ENCODE results near the gene CHST8. TPM values are rescaled to one million over a fixed set of nuclear protein-coding genes. Genes with fewer than 3 reads are reported as not detected.
"Not testable (repeated sequence)": the region's sequence is repeated elsewhere in the genome, so short reads cannot be mapped to it uniquely, and the experiment has no call there.

Gene CHST8
- polyA plus RNA-seq, 4 donors, result 0.07 to 0.20 (median 0.16) TPM

DNA sequence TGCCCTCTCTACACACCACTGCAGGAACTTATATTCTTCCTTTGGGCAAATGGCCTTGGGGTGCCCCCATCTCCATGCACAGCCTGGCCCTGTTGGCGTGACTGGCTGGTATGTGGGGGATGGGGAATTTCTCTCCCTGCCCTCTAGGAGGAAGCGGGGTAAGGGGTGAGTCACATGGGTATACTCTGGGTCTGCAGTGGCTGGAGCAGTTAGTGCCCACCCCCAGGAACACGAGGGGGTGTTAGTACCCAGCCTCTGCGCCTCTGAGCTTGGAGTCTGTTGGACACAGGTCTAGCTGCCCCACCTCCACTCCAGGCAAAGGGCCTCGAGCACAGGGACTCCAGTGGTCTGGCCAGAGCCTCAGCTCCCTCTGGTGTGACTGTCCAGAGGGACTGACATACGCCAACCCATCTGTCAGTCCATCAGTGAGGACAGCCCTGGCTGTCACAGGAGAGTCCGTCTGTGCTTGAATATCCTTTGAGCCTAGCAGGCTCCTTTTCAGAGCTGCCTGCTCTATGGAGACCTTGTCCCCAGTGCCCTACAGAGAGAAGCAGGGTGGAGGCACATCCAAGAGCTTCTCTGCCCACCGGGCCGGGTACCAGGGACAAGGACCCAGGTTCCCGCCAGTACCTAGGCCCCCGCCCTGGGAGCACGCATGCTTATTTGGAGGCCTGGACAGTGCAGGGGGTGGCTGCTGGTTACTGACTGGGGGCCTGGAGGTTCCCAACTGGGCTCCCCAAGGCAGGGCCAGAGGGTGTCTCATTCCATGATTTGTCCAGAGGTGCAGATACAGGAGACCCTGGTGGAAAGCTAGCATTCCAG, 66.6 kb downstream of the CHST8 start:
- DNase-seq (ENCODE audit: low read depth in 4 of 4, low spot score in 3 of 4), result no peak

DNA sequence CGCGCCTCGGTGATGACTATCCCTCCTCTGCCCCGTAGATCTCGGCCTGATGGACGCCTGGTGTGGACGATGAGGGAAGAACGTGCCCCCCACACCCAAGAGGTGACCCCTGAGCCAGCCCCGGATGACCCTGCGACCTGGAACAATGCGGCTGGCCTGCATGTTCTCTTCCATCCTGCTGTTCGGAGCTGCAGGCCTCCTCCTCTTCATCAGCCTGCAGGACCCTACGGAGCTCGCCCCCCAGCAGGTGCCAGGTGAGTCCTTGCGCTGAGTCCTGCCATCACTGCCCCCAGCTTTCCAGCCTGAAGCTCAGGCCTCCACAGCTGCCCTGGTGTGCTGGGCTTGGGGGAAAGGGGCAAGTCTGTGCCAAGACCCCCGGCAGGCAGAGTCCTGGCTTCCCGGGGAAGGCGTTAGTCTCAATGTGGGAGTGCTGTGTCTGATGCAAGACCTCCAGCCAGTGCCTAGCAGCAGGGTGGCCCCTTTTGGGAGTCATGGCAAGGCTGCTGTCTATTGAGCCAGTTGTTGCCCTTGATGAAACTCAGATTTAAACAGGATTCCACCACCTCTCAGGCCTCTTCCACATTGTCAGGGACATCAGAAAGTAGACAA, 67.5 kb downstream of the CHST8 start:
- DNase-seq (ENCODE audit: low read depth in 4 of 4, low spot score in 3 of 4), result no peak

DNA sequence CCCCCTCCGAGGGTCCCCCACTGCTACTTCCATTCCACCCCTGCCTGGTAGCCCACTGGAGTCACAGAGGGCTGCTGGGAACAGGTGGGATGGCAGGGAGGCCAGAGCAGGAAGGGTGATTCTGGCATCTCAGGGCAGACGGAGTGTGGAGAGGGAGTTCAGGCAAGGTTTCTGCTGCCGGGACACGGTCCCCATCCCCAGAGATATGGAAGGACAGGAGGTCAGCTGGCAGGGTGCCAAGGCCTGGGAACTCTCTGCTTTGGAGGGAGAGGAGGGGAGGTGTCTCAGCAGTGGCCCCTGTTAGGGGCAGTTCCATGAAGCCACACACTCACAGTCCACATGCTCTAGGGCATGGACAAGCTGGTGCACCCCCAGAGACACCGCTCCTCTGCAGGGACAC, 68.1 kb downstream of the CHST8 start:
- no peak for DNase-seq (ENCODE audit: low read depth in 4 of 4, low spot score in 3 of 4)

DNA sequence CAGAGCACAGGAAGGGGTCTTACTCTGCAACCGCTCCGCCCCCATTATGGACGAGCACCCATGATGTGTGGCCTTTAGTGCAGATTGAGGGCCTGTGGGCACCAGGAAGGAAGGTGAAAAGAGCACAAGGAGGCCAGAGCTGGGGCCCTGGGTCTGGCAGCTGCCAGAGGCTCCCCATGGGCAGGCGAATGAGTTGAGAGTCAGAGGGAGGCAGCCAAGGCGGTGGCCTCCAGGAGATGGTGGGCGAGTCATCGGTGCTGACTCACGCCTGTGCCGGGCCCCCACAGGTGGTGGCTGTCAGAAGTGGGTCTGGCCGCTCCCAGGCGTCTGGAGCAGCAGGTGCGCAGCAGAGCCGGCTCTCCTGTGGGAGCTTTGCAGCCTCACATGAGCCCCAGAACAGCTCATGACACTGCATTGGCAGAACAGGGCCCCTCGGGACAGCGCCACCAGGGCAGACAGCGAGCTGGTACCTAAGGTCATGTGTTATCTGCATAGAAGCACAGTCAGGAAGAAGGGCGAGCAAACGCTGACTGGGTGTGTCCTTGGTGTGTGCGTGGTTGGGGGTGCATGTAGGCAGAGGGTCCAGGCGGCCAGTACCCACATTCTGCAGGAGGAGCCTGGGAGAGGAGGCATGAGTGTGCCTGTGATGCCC, 68.8 kb downstream of the CHST8 start:
- DNase-seq (ENCODE audit: low read depth in 4 of 4, low spot score in 3 of 4), result no peak

DNA sequence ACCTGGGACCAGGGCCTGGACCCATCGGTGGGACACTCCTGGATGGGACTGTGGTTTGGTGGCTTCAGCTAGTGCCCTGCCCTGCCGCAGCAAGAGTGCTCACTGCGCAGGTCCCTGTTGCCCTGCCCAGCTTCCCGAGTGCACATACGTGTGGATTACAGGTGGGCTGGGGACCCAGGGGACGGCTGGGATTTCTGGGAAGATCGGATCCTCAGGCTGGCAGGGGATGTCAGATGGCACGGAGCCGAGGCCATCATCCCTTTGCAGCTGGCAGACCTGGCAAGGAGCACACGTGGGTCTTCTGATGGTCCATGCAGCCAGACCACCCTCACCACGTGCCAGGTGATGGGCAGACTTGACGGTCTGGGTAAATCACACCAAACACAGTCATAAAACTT, 69.3 kb downstream of the CHST8 start:
- no peak for DNase-seq (ENCODE audit: low read depth in 4 of 4, low spot score in 3 of 4)

DNA sequence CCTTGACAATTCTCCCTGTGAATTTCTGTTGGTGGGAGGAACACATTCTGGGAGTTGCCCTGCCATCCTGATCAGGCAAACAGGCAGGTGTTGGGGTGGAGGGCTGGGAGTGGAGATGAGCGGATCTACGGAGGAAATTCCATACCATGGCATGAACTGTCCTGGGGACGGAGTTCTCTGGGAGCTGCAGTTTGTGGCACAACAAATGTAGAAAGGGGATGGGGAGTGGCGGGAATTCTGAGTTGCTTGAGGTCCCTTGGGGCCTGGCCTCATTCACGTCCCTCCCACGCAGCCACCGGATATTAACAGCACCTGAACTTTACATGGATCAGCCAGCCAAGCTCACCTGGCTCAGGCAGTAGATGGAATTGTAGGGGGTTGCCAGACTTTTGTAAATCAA, 70.0 kb downstream of the CHST8 start:
- no peak for DNase-seq (ENCODE audit: low read depth in 4 of 4, low spot score in 3 of 4)

DNA sequence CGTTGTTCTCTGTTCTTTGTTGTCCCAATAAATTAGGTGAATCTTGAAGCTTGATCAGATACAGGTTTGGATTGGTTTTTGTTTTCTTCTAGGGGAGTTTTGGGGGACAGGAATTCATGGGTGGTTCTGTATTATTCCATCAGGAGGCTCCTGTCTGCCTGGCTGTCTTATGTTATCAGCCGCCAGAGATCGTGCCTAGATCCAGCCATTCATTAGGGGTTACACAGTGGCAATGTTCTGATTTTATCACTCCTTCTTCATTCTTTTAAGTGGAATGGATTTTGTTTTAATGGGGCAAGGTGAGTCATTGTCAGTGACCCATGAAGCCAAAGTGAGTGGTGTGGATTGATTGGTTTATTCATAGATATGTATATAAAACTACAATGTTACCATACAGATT, 71.9 kb downstream of the CHST8 start:
- no peak for DNase-seq (ENCODE audit: low read depth in 4 of 4, low spot score in 3 of 4)

DNA sequence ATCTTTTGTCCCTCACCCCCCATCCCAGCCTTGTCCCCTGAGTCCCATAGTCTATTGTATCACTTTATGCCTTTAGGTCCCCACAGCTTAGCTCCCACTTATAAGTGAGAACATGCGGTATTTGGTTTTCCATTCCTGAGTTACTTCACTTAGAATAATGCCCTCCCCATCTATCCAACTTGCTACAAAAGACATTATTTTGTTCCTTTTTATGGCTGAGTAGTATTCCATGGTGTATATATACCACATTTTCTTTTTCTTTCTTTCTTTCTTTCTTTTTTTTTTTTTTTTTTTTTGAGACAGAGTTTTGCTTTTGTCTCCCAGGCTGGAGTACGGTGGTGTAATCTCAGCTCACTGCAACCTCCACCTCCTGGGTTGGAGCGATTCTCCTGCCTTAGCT, 73.8 kb downstream of the CHST8 start:
- DNase-seq (ENCODE audit: low read depth in 4 of 4, low spot score in 3 of 4), result not testable (repeated sequence)

DNA sequence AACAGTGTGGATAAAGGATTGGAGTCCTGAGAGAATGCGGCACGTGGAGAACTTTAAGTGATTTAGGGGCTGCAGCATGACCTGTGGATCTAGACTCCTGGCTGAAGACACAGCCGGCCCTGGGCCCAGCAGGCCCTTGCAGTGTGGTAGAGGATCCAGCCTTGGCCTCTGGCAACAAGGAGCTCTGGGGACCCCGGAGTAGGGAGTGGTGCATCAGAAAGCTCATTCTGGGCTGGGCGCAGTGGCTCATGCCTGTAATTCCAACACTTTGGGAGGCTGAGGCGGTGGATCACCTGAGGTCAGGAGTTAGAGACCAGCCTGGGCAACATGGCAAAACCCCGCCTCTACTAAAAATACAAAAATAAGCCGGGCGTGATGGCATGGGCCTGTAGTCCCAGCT, 76.0 kb downstream of the CHST8 start:
- no peak for DNase-seq (ENCODE audit: low read depth in 4 of 4, low spot score in 3 of 4)

DNA sequence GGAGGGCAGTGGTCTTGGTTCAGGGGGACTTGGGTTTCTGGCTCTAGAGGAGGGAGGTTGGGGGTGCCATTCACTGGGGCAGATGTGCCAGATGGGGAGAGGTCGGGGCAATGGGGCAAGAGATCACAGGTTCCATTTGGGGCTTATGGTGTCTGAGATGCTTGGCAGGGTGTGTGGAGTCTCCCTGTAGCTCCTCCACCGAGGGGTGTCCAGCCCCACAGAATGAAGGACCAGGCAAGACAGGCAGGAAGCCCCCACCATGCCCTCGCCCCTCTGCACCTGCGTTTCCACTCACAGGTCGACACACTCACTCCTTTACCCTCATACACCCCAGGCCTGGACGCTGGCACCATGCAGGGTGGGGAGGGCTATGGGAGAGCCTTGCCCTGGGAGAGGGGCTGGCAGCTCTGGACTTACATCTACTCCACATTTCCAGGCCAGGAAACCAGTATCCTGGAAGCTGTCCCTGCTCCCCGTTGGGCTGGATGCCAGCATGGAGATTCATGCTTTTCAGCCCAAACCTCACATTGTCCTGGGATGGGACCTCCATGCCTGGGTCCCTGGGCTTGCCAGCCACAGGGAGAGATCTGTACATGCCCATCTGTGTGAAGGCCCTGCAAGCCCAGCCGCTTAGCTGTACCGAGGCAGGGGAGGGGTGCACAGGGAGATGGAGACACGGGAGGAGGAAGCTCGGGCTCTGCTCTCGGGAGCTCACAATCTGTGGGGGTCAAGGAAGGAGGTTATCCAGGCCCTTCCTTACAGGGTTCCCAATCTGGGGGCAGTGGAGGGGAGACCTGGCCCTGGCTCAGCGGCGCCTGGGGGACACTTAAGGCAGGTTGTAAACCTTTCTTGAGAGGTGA, 77.1 kb downstream of the CHST8 start:
- no peak for DNase-seq (ENCODE audit: low read depth in 4 of 4, low spot score in 3 of 4)

DNA sequence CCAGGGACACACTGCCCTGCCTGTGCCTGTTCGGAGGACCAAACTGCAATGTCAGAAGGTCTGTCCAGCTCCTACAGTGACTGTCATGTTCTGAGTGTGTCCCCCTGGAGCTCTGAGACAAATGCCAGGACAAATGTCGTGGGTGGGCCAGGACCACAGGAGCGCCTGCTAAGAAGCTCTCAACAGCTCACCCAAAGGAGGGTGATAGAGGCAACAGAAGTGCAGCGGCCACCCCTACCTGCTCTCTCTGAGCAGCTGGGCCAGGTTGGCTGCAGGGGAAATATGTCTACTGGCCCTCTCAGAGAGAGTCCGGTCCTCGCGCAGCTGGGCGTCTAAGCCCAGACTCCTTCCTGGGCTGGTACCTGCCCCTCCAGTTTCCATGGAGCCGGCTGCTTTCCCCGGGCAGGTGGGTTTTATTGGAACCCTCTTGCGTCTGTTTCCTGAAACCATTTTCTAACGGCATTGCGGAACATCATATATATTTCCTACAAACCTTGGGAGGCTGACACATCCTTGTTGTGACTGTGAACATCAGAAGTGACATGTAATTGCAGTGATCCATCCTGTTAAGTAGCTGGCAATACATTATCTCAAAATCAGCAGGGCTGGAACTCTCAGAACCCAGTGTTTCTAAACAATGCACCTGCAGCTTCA, 78.1 kb downstream of the CHST8 start:
- DNase-seq (ENCODE audit: low read depth in 4 of 4, low spot score in 3 of 4), result no peak

DNA sequence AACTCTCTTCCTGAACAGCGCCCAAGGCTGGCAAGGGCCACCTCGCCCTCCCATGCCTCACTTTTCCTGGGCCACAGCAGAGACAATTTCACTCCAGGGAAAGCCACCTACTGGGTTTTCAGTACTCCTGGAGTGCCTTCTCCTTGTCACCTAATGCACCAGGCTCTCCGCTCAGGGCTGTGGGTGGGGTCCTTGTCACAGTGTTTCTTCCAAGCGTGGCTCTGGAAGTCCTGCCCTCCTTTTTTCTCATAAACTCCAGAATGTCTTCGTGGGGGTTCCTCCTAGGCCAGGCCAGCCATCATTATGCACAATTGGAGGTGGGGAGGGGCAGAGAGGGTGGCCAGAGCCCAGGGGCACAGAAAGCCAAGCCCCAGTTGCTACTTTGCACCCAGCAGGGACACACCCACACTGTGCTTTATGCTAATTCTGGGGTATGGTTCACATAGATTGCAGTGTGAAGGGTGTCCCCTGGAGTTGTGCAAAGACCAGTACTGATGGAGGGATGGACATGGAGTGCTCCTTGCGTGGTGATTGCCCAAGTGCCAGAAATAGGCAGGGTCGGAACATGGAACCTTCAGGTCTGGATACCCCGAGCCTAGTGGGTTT, 78.8 kb downstream of the CHST8 start:
- no peak for DNase-seq (ENCODE audit: low read depth in 4 of 4, low spot score in 3 of 4)

DNA sequence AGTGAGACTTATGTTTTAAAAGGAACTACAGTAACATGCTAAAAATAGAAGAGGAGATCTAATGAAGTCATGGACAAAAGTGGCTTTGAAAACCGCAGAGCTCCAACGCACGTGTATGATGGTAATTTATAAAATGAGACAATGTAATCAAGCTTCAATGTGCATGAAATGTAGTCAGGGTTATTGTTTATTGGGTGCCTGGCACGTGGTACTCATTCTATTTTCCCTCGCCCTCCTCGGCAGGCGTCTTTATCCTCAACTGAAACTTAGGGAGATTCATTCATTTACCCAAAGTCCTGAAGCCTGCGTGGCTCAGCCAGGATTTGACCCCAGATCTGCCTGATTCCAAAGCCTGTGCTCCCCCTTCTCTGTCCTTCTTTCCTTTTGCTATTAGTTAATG, 79.8 kb downstream of the CHST8 start:
- no peak for DNase-seq (ENCODE audit: low read depth in 4 of 4, low spot score in 3 of 4)

DNA sequence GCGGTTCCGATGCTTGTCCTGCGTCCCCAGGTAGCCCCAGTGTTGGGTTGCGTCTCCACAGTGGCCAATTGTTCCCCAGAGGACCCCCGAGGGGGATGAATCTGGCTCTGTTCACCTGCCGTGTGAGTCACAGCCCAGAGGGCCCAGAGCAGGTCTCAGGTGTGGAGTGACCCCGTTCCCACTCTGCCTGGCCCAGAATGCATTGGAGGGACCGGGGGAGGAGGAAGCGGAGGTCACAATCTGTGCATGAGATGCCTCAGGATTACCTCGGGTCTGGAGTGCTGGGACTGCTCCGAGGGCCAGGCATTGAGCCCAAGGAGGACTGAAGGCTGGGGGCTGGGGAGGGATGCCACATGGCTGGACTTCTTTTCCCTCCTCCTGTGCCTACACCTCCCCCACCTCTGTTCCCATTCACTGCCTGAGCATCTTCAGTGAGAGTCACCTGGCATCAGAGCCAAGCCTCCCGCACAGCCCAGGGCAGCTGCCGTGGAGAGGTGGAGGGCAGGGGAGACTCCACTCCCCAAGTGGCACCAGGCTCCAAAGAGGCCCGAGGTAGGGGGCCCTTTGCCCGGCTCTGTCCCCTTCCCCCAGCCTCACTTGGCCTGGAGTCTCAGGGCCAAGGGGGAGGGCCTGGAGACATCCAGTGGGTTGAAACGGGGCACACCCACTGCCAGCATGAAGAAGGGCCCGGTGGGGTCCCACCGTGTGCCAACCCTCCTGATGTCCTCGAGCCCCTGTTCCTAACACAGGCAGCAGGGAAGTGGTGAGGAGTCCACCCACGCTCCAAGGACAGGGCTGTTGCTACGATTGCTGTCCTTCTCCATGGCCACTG, 81.1 kb downstream of the CHST8 start:
- no peak for DNase-seq (ENCODE audit: low read depth in 4 of 4, low spot score in 3 of 4)

DNA sequence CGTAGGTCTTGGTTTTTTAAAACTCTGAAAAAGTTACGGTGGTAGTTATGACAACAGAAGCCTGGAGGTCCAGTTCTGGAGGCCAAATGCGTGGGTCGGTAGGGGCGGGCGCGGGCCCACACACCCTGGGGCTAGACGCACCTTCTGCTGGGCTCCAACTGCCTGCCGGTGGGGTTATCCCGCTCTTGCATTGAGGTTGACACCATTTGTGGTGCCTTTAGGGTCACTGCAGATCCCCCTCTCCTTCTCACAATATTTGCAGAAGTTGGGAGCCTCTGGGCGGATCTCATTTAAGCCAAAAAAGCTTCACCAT, 81.6 kb downstream of the CHST8 start:
- no peak for DNase-seq (ENCODE audit: low read depth in 4 of 4, low spot score in 3 of 4)

DNA sequence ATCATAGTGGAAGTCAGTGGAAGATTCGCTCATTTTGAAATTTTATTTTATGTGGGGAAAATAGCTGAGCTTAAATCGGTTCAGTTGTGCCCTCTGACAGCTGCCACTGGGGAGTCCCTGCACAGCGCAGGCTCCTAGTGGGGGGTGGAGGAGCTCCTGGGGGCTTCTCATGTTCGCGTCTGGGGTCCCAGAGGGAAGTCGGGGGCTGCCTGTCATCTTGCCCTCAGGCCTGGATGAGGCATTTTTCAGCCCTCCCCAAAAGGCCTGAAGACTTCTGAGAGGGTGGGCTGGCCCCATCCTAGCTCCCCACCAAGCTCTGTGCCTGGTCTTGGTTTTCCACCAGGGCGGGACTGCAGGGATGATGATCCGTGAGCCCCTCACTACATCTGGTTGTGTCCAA, 82.1 kb downstream of the CHST8 start:
- DNase-seq (ENCODE audit: low read depth in 4 of 4, low spot score in 3 of 4), result no peak

DNA sequence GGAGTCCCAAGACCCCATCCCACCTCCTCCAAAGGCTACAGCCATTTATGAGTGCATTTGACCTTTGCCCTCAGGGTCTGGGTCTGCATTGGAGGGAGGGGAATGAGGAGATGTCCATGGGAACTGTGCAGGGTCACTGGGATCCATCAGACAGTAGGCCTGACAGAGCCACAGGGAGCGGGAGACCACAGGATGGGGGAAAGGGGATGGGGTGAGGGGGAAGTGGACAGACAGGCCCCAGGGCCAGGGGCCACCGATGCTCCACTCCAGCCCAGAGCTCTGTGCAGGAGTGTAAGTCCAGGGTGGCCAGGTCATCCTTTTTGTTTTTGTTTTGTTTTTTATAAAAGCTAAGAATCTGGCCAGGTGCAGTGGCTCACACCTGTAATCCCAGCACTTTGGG, 82.5 kb downstream of the CHST8 start:
- no peak for DNase-seq (ENCODE audit: low read depth in 4 of 4, low spot score in 3 of 4)

DNA sequence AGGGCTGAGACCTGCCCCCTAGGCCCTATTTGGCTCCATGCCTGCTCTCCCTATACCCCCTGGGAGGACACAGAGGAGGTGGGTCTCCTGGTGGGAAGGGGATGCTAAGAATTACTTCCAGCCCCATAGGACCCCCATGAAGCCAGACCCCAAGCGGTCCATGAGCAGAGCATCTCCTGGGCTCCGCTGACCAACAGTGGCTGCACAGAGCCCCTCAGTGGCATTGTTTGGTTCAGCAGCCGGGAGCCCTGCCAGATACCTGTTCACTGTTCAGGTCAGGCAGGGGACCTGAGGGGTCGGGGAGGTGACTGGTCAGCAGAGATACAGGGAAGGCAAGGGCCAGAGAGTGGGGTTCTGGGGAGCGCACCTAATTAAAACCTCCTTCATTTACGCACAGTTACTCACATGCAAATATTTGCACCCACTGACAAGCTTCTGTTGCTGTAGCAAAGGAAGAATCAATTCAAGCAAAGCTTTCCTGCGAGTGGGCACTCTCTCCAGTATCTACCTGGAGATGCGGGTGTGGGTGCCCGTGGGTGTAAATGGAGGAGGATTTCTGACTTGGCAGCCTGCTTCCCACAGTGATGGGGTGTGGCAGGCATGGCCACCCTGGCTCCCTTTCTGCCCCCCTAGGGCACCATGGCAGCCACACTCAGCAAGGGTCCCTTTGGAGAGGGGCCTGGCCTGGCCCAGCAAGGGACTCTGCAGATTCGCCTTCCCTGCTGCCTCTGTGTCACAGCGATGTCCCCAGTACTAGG, 83.5 kb downstream of the CHST8 start:
- no peak for DNase-seq (ENCODE audit: low read depth in 4 of 4, low spot score in 3 of 4)

DNA sequence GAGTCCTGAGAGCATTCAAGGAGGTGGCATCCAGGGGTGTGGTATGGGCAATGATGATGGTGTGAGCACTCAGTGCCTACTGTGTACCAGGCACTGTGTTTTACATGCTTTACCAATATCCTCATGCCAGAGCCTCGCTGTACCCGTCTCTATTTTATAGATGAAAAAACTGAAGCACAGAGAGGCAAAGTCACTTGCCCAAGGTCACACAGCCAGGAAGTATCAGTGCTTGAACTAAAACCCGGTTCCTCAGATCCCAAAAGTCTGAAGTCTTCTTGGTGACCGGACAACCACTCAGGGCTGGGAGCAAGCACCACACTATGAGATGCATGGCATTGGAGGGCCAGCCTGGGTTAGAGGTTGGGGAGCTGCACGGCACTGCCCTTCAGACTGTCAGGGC, 84.1 kb downstream of the CHST8 start:
- DNase-seq (ENCODE audit: low read depth in 4 of 4, low spot score in 3 of 4), result no peak

All from left renal pelvis (tissue), 4 donors.